HG03442 (cell line): ENCODE results near the gene UTP15.
A peak's percentile ranks its signal among the peaks of the same experiment; 100 is the strongest.

ENCODE experiments used
- ATAC-seq: cut with Tn5 transposase; IDR thresholded peaks from one replicate; pipeline ENCODE4 v1.9.1; 2021; ENCODE audit warnings: mild to moderate bottlenecking, moderate library complexity; ENCODE audit not compliant: unreplicated experiment

The UTP15 gene, protein sequence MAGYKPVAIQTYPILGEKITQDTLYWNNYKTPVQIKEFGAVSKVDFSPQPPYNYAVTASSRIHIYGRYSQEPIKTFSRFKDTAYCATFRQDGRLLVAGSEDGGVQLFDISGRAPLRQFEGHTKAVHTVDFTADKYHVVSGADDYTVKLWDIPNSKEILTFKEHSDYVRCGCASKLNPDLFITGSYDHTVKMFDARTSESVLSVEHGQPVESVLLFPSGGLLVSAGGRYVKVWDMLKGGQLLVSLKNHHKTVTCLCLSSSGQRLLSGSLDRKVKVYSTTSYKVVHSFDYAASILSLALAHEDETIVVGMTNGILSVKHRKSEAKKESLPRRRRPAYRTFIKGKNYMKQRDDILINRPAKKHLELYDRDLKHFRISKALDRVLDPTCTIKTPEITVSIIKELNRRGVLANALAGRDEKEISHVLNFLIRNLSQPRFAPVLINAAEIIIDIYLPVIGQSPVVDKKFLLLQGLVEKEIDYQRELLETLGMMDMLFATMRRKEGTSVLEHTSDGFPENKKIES

DNA sequence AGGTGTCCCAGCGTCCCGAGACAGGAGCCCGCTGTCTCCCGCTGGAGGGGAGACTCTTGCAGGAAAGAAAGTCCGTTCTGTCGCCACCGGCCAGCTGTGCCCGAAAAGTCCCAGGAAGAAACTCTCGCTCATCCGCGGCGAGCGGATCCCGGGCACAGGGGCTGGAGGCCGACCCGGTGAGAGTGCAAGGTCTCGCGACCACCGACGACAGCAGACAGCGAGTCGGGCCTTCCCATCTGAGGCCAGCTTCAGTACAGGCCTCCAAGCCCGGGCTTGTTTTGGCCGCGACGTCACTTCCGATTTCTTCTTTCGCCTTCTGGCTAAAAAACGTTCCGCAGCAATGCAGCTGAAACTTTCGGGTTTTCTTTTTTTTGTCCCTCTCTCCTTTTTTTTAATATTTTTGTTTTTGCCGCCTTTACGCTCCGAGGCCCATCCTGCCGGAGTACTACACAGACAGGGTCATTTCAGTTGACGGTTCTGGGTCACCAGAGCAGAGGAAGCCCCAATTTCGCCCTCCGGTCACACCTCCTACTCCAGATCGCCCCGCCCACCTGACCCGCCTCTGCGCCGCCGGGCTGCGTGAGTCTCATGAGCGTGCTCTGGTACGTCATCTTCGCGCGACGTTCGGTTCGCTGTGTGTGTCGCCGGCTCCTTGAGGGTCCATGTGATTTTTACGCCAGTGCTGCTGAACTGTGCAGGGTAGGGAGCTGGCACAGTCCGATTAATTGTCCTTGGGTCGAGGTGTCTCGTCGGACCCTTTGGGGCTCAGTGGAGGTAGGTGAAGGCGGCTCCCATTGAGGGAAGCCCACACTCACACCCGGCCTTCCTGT lies at the start of gene UTP15, which contains the start of gene ANKRA2:
Gene UTP15 (plus strand): TSS at position 605 of the 830 bp plus-strand sequence. CDS start 1,602 bp downstream, outside the sequence.
Gene ANKRA2 (minus strand): TSS at position 501 of the 830 bp plus-strand sequence. CDS start 2,758 bp downstream, outside the sequence.
- ATAC-seq = peak; percentile 91

DNA sequence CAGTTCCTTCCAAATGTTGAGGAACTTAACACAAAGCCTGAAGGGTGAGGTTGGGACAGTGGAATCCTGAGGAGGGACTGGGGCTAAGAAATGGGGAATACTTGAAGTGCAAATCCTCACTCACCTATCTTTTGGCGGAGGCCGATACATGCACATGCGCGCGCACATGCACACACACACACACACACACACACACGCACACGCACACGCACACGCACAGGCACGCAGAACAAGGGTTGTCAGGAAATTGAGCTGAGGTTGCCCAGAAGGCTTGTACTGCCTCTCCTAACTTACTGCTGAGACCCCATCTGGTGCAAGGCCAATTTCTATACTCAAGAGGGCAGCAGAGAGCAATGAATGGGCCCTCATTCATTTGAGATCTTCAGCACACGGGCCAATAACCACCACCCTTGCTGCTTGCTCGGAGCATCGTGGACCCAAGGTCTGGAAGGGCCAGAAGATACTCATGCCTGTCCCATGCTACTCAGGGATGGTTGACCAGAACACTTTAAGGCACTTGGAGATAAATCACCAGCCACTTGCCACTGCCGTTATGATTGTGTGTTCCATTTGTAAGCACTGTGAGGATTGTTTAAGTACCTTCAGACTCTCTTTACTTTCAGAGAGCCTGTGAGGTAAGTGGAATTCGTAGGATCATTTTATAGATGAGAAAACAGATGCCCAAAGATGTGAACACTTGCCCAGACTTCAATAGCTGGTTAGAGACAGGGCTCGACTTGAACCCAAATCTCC lies 45.8 kb upstream of the UTP15 start:
- ATAC-seq = peak; percentile 91

DNA sequence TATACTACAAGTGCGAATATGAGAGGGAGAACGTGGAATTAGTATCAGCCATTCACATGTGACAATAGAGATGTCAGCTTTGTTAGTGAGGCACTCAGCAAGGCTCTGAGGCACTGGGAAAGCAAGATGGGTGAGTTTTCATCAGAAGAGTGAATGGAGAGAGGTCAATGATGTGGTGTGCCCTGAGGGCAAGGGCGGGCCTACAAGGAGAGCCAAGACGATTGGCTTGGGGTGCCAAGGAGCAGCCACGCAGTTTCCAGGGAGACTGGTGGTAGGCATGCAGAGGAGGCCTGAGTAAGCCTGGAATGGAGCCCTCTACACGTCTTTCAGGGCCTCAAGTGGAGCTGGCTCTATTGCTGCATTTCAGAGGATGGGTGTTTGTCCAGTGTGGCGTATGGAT lies 42.6 kb upstream of the UTP15 start:
- no peak for ATAC-seq

DNA sequence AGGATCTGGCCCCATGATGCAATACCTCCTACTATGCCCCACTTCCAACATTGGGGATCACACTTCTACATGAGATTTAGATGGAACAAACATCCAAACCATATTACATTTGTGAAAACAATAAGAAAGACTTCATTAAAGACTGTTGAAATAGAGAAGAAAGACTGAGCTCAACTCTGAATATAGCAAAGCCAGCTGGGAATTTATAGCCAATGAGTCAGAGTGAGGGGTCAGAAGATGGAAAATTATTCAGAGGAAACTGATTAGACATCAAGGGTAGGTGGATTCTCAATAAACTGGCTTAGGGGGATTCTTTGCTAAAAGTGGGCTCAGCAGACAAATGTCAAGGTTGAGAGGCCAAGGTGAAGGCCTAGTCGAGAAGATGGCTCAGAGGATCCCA lies 41.7 kb upstream of the UTP15 start:
- no peak for ATAC-seq

DNA sequence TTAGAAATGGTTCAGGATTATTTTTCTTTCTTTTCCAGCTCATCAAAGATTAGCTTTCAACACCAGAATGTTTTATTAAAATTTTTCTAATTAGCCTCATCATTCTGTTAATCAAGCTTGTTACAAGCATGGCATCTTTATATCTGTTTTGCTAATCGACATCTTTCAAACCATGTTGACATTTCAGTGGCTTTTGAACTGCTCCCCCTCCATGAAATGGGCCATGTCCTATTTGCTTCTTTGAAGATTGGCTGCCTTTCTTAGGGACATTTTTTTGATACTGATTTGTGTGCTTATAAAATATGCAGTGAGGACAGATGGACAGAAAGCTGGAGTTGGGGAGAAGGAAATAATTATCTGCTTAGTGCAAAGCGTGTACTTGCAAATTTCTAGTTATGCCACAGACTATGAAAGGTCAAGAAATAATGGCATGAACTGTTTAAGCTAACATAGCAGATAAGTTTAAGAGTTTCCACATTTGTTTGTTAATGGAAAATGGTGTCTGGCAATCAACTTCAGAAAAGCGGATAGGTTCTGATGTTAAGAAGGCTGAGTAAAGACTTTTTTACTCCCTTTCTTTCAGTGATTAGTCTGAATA lies 39.8 kb upstream of the UTP15 start:
- no peak for ATAC-seq

DNA sequence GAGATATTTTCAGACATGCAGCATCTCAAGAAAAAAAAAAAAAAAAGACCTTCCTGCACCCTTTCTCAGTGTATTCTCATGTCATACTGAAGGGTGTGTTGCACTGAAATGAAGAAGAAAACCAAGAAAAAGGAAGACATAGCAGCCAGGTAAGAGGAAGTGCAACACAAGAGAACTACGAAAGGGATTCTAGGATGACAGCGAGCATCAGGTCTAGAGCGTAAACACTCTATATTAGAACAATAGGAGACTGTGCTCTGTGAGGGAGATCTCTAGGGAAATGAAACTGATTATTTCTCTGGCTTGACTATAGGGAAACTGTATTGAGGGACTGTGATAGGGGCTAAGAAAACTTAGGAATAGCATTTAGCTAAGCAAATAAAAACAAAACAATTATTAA lies 37.3 kb upstream of the UTP15 start:
- no peak for ATAC-seq

DNA sequence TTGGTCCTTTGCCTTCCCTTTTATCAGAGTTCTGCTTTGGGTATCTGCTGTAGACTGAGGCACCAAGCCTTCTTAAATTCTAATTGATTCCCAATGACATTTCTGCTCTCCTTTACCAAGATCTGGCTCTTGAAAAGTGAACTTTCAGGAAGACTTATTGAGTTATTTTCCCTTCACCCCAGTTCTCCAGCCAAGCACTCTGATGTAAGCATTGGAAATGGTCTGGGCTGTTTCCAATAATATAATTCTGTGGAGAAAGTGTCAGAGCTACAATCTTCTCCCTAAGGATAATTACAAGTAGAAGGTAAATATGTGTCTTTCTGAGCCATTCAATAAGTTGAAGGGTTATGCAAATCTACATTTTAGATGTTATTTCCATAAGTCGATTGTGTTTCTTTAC lies 36.5 kb upstream of the UTP15 start:
- no peak for ATAC-seq

DNA sequence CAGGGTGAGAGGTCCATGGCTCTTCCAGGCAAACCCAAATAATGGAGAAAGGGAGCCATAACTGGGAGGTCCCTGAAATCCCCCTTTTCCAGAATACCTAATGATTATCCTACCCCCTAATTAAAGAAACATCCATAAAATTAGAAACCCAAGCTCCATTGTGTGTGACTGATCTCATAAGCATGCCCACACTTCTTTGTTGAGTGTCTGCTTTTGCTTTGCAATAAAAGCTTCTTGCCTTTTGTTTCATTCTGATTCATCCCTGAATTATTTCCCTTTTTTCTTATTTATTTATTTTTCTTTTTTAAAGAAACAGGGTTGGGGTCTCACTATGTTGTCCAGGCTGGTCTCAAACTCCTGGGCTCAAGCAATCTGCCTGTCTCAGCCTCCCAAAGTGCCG lies 34.2 kb upstream of the UTP15 start:
- no peak for ATAC-seq

DNA sequence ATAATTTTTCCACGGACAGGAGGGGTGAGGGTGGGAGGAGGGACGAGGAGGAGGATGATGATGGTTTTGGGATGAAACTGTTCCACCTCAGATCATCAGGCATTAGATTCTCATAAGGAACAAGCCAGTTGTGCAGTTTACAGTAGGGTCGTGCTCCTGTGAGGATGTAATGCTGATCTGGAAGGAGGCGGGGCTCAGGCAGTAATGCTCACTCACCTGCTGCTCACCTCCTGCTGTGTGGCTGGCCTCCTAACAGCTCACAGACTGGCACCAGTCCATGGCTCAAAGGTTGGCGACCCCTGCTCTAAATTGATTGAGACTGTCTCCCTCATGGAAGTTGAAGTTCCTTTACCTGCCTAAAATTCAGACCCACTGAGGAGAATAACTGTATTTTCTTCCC lies 33.3 kb upstream of the UTP15 start:
- no peak for ATAC-seq

DNA sequence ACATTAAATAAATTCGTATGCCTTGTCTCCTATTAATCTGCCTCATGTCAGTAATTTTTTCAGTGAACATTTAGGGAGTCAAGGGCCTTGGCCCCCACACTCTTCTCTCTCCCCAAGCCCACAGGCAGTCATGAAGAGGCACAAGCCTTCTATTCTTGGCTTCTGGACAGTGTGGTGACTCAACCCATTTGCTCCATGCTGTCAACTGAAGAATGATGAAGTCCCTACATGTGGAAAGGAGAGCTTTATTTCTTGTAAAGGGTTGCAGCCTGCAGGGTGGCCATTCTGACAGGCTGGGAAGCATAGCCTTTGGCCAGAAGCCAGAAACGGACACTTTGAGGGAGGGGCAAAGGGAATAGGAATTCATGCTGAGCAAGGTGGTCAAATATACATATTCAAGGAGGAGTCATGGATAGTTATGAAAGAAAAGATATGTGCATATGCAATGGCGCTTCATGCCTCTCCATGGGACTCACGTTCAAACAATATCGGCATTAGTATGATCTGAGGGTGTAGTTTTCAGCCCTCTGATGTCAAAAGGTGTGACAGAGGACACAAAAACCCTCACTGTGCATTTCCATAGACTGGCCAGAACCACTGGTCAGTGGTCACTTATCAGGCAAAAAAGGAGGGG lies 31.4 kb upstream of the UTP15 start:
- ATAC-seq = no peak

DNA sequence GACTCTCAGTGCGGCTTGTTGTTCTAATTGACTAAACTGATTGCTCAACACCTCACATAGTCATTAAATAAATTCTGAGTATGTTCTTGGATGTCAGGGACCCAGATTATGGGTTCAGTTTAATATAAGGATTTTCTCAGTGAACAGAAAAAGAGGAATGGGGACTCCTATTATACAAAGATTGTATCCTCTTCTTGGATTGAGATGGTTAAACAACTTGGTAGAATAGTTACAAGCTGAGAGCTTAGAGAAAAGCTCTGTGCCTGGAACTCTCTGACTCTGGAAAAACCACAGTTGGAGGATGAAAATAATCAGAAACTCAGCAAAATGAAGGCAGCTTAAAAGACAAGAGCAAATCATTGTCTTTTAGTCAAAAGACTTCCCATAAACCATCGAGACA lies 30.6 kb upstream of the UTP15 start:
- ATAC-seq = no peak

DNA sequence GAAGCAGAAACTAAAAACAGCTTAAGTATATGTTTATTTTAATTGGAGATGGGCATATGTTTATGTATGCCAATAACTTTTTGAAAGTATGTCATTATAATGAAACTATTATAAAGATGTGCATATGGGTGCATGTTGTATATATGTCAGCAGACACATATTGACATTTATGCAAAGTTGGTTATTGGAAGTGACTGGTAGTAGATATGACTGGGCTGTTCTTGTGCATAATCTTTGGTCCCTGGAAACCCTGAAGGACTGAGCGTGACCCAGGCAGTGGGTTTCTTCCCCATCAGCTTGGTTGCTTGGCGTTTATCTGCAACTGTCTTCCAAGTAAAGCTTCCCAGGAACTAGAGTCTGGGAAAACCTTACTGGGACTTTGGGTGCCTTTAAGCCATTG lies 25.8 kb upstream of the UTP15 start:
- ATAC-seq = no peak

DNA sequence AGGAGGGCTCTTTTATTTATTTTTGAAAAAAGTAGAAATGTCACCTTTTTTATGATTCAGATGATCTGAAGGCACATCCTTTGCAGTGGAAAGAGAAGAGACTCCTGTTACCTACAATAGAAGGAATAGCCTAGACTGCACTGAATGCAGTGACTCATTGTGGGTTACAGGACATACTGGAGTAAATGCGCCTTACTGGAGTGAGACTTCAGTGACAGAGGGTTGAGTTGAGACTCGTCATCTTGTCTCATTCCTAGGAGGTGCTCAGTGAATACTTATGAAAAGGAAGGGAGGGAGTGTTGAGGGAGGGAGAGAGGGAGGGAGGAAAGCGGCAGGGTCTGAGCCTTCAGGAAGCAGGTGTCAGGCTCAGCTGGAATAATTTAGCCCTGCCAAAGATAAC lies 25.4 kb upstream of the UTP15 start:
- no peak for ATAC-seq

DNA sequence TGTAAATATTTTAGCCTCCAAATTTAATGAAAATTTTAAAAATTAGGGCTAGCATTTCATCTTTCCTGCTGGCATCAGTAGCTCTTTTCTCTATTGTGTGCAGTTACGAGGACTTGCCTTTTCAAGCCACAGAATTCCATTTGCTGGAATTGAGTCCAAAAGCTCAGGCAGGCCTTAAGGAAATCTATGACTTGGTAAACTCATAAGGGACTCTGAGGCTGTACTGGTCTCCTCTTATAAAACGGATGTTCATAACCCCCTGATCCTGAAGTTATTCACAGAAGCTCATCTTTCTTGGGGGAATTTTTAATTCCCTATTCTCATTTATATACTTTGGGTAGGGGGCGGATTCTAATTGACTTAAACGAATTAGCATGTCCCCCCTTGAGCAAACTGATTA lies 23.5 kb upstream of the UTP15 start:
- no peak for ATAC-seq

DNA sequence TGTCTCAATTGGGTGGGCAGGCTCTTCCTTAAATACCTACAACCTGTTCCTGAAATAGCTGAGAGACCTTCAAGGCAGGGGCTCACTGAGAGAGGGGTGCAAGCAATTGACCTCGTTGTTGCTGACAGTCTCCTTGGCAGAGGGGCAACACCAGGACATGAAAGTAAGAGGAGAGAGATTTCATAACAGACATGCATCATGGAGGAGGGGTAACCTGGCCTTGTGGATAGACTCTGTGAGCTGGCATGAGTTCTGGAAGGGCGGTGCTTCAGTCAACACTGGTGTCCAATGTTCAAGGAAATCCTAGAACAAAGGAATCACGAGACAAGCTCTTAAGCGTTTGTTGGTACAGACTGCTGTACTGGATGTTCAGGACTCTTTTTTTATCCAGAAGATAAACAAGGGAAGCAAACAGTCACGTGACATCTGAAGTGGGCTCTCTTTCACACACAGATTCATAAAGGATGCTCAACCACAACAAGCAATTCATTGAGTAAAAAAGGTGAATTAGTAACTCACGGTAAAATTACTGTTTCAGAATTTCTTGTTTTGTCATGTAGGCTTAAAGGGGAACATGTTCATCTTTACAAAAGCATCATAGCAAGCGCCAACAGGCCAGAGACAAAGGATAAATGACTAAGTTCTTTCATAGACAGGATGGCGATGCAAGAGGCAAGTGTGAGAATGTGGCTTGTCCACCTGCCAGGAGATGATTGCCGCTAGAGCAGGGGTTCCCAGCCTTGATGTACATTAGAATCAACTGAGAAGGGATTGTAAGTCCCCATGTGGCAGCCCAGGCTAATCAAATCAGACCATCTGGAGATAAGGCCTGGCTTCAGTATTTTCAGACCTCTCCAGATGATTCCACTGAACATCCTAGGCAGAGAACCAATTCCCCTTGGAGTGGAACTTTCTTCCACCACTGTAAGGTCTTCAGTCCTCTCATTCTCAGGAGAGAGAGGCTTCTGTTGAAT lies 20.8 kb upstream of the UTP15 start:
- ATAC-seq = no peak

DNA sequence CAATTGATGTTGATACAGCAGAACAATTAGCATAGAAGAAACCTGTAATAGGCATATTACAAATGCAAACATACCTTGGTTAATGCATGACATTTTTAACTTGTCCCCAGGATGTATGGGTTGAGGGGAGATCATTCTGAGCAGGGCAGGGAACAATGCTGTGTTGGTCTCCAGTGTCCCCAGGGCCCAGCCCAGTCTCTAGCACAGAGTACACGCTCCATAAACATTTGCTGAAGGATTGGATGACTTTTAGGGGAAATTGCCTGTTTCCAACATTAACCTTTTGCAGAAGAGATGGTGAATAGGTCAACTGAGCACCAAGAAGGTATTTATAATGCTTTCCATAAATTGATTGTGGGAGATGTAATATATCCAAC lies 20.2 kb upstream of the UTP15 start:
- no peak for ATAC-seq

DNA sequence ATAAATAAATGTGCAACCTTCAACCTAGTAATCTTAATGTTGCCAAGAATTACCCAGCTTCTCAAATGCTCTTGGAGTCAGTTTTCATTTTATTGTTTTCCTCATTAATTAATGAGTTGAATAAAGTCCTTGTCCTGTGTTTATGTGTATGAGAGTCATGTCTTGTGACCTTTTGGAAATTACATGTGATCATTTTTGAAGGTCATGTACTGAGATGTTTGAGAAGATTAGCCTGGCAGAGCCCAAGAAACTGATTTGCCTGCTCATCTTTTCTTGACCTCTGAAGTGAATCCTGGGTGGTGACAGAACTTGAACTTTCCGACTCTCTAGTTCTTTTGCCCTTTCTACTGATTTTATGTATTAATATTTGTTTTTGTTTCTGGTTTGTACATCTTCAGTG lies 15.5 kb upstream of the UTP15 start:
- ATAC-seq = no peak

DNA sequence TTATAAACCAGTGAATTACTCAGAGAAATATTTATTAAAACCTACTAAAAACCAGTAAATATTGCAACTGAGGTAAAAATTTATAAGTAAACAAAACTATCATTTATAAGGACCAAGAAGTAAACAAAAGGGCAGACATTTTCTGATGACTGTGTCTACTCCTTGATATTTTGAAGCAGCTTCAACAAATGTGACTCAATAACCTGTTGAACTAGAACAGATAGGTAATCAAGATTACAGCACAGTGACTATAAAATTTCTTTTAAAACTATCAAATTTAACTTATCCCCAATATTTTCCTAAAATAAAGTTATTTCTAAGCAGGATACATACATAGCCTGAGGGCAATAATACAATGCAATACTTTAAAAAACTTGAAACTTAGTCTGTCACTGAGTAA lies 12.9 kb upstream of the UTP15 start:
- no peak for ATAC-seq

DNA sequence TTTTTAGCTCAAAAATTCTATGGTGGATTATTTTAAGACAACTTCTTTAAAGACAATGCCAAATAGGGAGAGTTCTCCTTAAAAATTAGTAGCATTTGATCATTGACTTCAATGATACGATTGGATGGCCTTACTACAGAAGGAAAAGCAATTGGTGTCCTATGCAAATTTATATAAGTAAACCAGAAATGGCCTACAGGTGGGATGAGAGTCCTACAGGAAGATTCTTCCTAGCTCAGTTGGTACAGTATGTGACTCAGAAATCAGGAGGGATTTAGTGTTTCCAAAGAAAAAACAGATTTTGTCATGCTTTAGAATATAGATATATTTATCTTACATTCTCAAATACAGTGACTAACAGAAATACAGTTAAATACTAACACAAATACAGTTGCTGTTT lies 6.6 kb upstream of the UTP15 start:
- no peak for ATAC-seq
